Pons (tissue), 1 donor: ENCODE measurements around the gene CFAP251.
"Not testable (repeated sequence)": the region's sequence is repeated elsewhere in the genome, so short reads cannot be mapped to it uniquely, and the experiment has no call there.

Experiments used
- DNase-seq: peaks from one replicate; pipeline ENCODE4 v3.0.0-alpha.2; 2016; ENCODE audit warnings: low spot score

The CFAP251 gene

GRCh38 chr12:121974026-121974985 lies 55.9 kb downstream of the CFAP251 start:
- no peak for DNase-seq

GRCh38 chr12:121975021-121975420 lies 56.6 kb downstream of the CFAP251 start:
- DNase-seq: no peak

GRCh38 chr12:121976950-121977349 lies 58.6 kb downstream of the CFAP251 start:
- DNase-seq: no peak

- peak; percentile 17 for DNase-seq
Measured at GRCh38 chr12:121980191-121980891, 61.9 kb downstream of the CFAP251 start.

- DNase-seq: no peak
Measured at GRCh38 chr12:121980892-121981272, 62.5 kb downstream of the CFAP251 start.

- DNase-seq: no peak
Measured at GRCh38 chr12:121981456-121981855, 63.1 kb downstream of the CFAP251 start.

- DNase-seq: no peak
Measured at GRCh38 chr12:121982950-121983349, 64.6 kb downstream of the CFAP251 start.

GRCh38 chr12:121983536-121984210 lies 65.3 kb downstream of the CFAP251 start:
- no peak for DNase-seq

GRCh38 chr12:121986489-121987245 lies 68.3 kb downstream of the CFAP251 start:
- DNase-seq: no peak

GRCh38 chr12:121988519-121988918 lies 70.1 kb downstream of the CFAP251 start:
- DNase-seq: not testable (repeated sequence)

- DNase-seq: no peak
Measured at GRCh38 chr12:121989276-121990113, 71.1 kb downstream of the CFAP251 start.

- DNase-seq: no peak
Measured at GRCh38 chr12:121990114-121990647, 71.8 kb downstream of the CFAP251 start.

- no peak for DNase-seq
Measured at GRCh38 chr12:121990692-121991603, 72.6 kb downstream of the CFAP251 start.

- peak; percentile 53 for DNase-seq
Measured at GRCh38 chr12:121992059-121992879, 73.9 kb downstream of the CFAP251 start.

- DNase-seq: no peak
Measured at GRCh38 chr12:121996050-121996944, 77.9 kb downstream of the CFAP251 start.

- no peak for DNase-seq
Measured at GRCh38 chr12:121996945-121997612, 78.7 kb downstream of the CFAP251 start.
